ENCODE results near the gene MT1B. TPM values are rescaled to one million over a fixed set of nuclear protein-coding genes. Genes with fewer than 3 reads are reported as not detected.
A peak's percentile ranks its signal among the peaks of the same experiment; 100 is the strongest.

The MT1B gene
- total RNA-seq, 2 donors from 2014 or later = not detected

DNA sequence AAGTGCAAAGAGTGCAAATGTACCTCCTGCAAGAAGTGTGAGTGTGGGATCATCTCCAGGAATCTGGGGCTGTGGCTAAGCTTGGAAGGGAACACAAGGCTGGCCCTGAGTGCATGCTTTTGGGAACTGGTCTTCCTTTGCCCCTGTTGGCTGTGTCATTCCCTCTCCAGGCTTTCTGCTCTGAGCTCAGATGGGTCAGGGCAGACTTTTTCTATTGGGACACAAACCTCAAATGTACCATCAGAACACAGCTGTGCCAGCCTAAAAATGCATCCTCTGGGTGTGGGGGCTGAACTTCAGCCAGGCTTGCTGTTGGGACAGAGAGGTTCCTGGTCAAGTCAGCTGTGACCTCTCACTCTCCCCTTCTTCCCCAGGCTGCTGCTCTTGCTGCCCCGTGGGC is 914 bp downstream of the MT1B start:
- H3K4me3 ChIP-seq = no peak overlapping the region
- TF ChIP-seq, protein P1, sequence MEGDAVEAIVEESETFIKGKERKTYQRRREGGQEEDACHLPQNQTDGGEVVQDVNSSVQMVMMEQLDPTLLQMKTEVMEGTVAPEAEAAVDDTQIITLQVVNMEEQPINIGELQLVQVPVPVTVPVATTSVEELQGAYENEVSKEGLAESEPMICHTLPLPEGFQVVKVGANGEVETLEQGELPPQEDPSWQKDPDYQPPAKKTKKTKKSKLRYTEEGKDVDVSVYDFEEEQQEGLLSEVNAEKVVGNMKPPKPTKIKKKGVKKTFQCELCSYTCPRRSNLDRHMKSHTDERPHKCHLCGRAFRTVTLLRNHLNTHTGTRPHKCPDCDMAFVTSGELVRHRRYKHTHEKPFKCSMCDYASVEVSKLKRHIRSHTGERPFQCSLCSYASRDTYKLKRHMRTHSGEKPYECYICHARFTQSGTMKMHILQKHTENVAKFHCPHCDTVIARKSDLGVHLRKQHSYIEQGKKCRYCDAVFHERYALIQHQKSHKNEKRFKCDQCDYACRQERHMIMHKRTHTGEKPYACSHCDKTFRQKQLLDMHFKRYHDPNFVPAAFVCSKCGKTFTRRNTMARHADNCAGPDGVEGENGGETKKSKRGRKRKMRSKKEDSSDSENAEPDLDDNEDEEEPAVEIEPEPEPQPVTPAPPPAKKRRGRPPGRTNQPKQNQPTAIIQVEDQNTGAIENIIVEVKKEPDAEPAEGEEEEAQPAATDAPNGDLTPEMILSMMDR (IDR thresholded peaks at IDR 0.05) = no peak
- DNase-seq (ENCODE audit: low spot score) (no peak), ATAC-seq (ENCODE audit: insufficient number of reproducible peaks, low FRiP score, low read depth) (no peak)
- peaks cover 4 to 5% of the 10 kb centered on the region in 2 donors for H3K4me1 ChIP-seq (ENCODE audit: control insufficient read depth in 1 of 2, low read depth in 2 of 2)
- no peaks in the 10 kb centered on the region for H3K36me3 ChIP-seq
- H3K27me3 ChIP-seq (replicated peaks; ENCODE audit: insufficient read depth) = no peaks in the 10 kb centered on the region
- H3K27ac ChIP-seq = no peak overlapping the region
- no peaks in the 10 kb centered on the region for H3K9me3 ChIP-seq

DNA sequence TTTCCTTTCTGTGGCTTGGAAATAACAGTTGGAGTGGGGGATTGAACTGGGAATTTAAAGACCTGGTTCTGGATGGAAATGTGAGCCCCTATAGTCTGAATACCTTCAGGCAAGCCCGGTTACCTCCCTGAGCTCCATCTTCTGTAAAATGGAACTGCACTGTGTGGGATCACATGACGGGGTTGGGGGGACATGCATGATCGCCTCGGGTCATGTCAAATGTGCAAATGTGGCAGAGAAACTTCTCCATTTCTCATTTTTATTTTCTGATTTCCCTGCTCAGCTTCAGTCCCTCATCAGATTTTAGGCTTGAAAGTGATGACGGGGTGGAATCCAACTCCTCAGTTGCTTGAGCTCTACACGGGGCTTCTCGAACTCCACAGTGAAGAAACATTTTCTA is 1.5 kb downstream of the MT1B start:
- H3K36me3 ChIP-seq = no peaks in the 10 kb centered on the region
- peaks cover 10 to 11% of the 10 kb centered on the region in 2 donors for H3K4me1 ChIP-seq (ENCODE audit: control insufficient read depth in 1 of 2, low read depth in 2 of 2)
- no peaks in the 10 kb centered on the region for H3K9me3 ChIP-seq
- no peak overlapping the region for H3K4me3 ChIP-seq
- TF ChIP-seq, protein P1 (IDR thresholded peaks at IDR 0.05) = no peak
- H3K27me3 ChIP-seq (replicated peaks; ENCODE audit: insufficient read depth) = no peaks in the 10 kb centered on the region
- DNase-seq (ENCODE audit: low spot score) (no peak), ATAC-seq (ENCODE audit: insufficient number of reproducible peaks, low FRiP score, low read depth) (no peak)
- no peak overlapping the region for H3K27ac ChIP-seq

DNA sequence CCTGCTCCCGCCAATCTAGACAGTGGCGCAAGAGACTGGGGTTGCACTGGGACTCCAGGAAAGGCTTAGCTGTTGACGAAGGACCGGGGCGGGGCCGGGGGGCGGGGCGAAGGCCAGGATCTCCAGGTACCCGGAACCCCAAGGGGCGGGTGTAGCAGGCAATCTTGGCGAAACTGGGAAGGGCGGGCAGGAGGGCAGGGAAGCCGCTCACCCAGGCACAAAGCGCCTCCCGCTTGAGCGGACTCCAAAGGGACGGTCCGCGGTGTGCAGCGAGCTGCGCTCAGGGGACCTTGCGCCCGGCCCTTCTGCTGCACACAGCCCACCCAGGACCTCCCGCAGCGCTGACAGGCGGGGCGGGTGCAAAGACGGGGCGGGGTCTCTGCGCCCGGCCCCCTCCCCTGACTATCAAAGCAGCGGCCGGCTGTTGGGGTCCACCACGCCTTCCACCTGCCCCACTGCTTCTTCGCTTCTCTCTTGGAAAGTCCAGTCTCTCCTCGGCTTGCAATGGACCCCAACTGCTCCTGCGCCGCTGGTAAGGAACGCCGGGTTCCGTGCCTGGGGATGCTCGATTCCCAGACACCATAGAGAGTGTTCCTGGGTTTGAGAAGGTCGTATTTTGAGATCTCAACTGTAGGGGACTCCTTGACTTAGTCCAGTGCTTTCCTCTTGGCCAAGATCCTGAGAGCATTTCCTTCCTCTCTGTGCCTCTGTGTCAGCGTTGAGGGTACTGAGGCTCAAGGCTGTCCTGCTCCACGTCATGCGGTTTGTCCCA is 6.1 kb downstream of the MT1B start, which contains the start of gene MT1F:
Gene MT1F (plus strand): TSS at position 405 of the 772 bp plus-strand sequence. CDS start 100 bp downstream, at position 505.
- no peak for ATAC-seq (ENCODE audit: insufficient number of reproducible peaks, low FRiP score, low read depth)

DNA sequence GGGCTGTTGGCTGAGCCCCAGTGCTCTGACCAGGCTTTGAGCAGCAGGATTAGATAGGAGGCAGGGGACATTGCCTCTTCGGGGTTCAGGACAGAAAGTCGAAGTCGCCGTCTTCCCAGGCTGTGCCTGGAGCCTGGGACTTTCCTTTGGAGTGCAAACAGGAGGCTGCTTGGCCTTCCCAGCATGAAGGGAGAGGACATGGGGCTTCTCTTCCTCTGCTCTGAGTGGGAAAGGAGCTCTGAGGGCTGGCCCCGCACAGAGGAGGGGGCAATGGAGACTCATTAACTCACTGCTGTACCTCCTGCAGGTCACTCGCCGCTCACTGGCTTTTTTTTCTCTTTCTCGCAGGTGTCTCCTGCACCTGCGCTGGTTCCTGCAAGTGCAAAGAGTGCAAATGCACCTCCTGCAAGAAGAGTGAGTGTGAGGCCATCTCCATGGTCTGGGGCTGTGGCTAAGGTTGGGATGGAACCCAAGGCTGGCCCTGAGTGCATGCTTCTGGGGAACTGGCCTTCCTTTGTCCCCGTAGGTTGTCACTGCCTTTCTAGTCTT is 6.7 kb downstream of the MT1B start:
- Histone ChIP-seq H3K27me3 (replicated peaks; ENCODE audit: insufficient read depth) (no peaks in the 10 kb centered on the region), H3K36me3 (no peaks in the 10 kb centered on the region), H3K4me3 (peak overlapping the region; percentile 73), H3K9me3 (no peaks in the 10 kb centered on the region), H3K4me1 (ENCODE audit: control insufficient read depth in 1 of 2, low read depth in 2 of 2) (peaks cover 14 to 16% of the 10 kb centered on the region in 2 donors), H3K27ac (no peak overlapping the region)
- ATAC-seq (ENCODE audit: insufficient number of reproducible peaks, low FRiP score, low read depth) (no peak), DNase-seq (ENCODE audit: low spot score) (no peak)
- TF ChIP-seq, protein P1 (IDR thresholded peaks at IDR 0.05) = no peak

More for the DNA sequence above, 6.1 kb downstream of the MT1B start, which contains the start of gene MT1F:
- peak within 1 kb of the TSS; percentile 73 for H3K4me3 ChIP-seq
- peaks cover 14 to 16% of the 10 kb centered on the region in 2 donors for H3K4me1 ChIP-seq (ENCODE audit: control insufficient read depth in 1 of 2, low read depth in 2 of 2)
- H3K27ac ChIP-seq = no peak within 1 kb of the TSS
- no peaks in the 10 kb centered on the region for H3K9me3 ChIP-seq
- no peaks in the 10 kb centered on the region for H3K27me3 ChIP-seq (replicated peaks; ENCODE audit: insufficient read depth)
- H3K36me3 ChIP-seq = no peaks in the 10 kb centered on the region
- no peak for DNase-seq (ENCODE audit: low spot score)
- TF ChIP-seq, protein P1 (IDR thresholded peaks at IDR 0.05) = no peak

Measured in thoracic aorta (tissue), 2 donors.